ENCODE data around the gene CHRM2. TPM values are rescaled to one million over a fixed set of nuclear protein-coding genes. Genes with fewer than 3 reads are reported as not detected.

The CHRM2 gene
- total and polyA plus RNA-seq, 4 donors, result 0.61 to 0.83 (median 0.70) TPM

DNA sequence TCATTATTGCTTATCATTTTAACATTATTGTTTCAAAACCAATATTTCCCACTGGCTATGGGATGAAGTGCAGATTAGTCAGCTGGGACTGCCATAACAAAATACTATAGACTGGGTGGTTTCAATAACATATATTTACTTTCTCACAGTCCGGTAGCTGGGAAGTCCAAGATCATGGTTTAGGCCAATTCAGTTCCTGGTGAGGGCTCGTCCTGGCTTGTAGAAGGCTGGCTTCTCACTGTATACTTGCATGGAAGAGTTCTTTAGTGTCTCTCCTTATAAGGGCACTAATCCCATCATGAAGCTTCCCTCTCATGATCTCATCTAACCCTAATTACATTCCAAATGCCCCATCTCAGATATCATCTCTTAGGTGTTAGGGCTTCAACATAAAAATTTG is 101.3 kb downstream of the CHRM2 start:
- peaks cover 0 to 9% (median 0%) of the 10 kb centered on the region in 5 donors for H3K4me1 ChIP-seq (ENCODE audit: control insufficient read depth in 5 of 5, insufficient read depth in 5 of 5, low read length in 5 of 5)
- ATAC-seq (ENCODE audit: insufficient read depth, low FRiP score), result no peak
- no peak overlapping the region for H3K4me3 ChIP-seq
- TF ChIP-seq, protein P1, sequence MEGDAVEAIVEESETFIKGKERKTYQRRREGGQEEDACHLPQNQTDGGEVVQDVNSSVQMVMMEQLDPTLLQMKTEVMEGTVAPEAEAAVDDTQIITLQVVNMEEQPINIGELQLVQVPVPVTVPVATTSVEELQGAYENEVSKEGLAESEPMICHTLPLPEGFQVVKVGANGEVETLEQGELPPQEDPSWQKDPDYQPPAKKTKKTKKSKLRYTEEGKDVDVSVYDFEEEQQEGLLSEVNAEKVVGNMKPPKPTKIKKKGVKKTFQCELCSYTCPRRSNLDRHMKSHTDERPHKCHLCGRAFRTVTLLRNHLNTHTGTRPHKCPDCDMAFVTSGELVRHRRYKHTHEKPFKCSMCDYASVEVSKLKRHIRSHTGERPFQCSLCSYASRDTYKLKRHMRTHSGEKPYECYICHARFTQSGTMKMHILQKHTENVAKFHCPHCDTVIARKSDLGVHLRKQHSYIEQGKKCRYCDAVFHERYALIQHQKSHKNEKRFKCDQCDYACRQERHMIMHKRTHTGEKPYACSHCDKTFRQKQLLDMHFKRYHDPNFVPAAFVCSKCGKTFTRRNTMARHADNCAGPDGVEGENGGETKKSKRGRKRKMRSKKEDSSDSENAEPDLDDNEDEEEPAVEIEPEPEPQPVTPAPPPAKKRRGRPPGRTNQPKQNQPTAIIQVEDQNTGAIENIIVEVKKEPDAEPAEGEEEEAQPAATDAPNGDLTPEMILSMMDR (IDR thresholded peaks at IDR 0.05; ENCODE audit: control extremely low read depth, extremely low read depth), result no peak
- H3K9me3 ChIP-seq (ENCODE audit: control insufficient read depth in 4 of 4, insufficient read depth in 3 of 4, low read length in 3 of 4), result no peaks in the 10 kb centered on the region
- WGBS, 2 donors, result 48 to 73% methylated on average over 2 of the region's 2 CpGs
- peak overlapping the region in 1 of 2 donors; percentile 16 for H3K27ac ChIP-seq (ENCODE audit: low read depth in 1 of 2, low read length in 1 of 2)
- H3K9ac ChIP-seq (ENCODE audit: insufficient read depth in 1 of 2, low read length in 2 of 2), result no peak overlapping the region
- H3K27me3 ChIP-seq (ENCODE audit: control insufficient read depth in 3 of 3, insufficient read depth in 3 of 3, low read length in 2 of 3), result no peaks in the 10 kb centered on the region
- H3K36me3 ChIP-seq (ENCODE audit: control insufficient read depth in 4 of 4, insufficient read depth in 4 of 4, low read length in 4 of 4), result no peaks in the 10 kb centered on the region
- DNase-seq, result no peak

DNA sequence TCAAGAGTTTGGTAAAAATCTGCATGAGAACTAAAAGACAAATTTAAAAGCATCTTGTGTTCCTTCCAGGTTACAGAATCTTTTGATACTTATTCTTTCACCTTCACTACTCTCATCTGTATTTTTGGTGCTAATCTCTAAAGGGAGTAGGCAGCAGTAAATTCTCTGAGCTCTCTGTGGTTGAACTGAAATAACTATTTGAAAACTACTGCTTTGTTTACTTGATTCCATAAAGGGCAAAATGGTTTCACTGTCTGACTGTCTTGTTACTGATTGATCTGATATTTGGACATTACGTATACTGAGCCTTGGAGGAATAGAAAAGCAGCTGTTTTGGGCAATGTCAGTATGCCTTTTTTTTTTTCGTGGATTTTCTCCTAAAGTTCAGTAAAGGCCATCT is 103.3 kb downstream of the CHRM2 start:
- no peak for DNase-seq
- no peak overlapping the region for H3K9ac ChIP-seq (ENCODE audit: insufficient read depth in 1 of 2, low read length in 2 of 2)
- WGBS, 2 donors, result 68 to 84% methylated on average over 2 of the region's 2 CpGs

DNA sequence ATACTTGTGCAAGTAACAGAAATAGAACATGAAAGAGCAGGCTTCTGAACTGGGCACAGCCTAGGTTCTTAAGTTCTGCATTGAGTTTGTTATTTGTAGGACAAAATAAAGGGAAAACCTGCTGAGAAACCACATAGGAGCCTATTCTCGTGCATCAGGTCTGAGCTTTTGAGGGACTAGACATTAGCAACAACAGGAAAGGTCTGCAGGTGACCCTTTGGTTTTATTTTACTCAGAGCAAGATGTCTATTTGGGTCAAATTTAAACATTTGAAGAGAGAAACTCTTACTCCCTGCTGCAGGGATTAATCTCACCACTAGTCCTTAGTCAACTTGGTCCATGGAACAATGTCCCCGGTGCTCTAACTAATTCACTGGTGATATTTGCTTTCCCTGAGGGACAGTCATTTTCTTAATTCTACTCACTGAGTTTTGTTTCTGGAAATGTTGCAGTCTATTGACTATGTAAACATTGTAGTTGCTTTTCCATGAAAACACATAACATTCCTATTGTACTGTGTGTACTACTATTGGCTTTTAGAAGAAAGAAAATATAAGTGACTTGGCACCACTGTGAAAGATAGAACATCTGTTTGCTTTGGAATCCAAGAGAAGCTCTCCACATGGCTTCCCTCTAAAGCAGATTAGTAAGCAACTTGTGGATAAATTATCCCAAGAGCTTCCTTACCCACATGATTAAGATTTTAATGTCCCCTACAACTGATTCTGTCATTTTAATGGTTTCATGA is 108.2 kb downstream of the CHRM2 start:
- 47 to 53% methylated on average over 2 of the region's 2 CpGs for WGBS, 2 donors
- Histone ChIP-seq H3K4me3 (no peak overlapping the region), H3K9ac (ENCODE audit: insufficient read depth in 1 of 2, low read length in 2 of 2) (no peak overlapping the region), H3K4me1 (ENCODE audit: control insufficient read depth in 5 of 5, insufficient read depth in 5 of 5, low read length in 5 of 5) (peaks cover 0 to 7% (median 0%) of the 10 kb centered on the region in 5 donors), H3K36me3 (ENCODE audit: control insufficient read depth in 4 of 4, insufficient read depth in 4 of 4, low read length in 4 of 4) (no peaks in the 10 kb centered on the region), H3K27ac (ENCODE audit: low read depth in 1 of 2, low read length in 1 of 2) (no peak overlapping the region), H3K27me3 (ENCODE audit: control insufficient read depth in 3 of 3, insufficient read depth in 3 of 3, low read length in 2 of 3) (no peaks in the 10 kb centered on the region), H3K9me3 (ENCODE audit: control insufficient read depth in 4 of 4, insufficient read depth in 3 of 4, low read length in 3 of 4) (no peaks in the 10 kb centered on the region)
- TF ChIP-seq, protein P1 (IDR thresholded peaks at IDR 0.05; ENCODE audit: control extremely low read depth, extremely low read depth), result no peak
- peak in 2 of 3 donors; percentile 27 to 37 for DNase-seq
- ATAC-seq (ENCODE audit: insufficient read depth, low FRiP score), result no peak

More for the DNA sequence above, 103.3 kb downstream of the CHRM2 start:
- Histone ChIP-seq H3K27me3 (ENCODE audit: control insufficient read depth in 3 of 3, insufficient read depth in 3 of 3, low read length in 2 of 3) (no peaks in the 10 kb centered on the region), H3K4me1 (ENCODE audit: control insufficient read depth in 5 of 5, insufficient read depth in 5 of 5, low read length in 5 of 5) (peaks cover 0 to 9% (median 0%) of the 10 kb centered on the region in 5 donors), H3K4me3 (no peak overlapping the region), H3K36me3 (ENCODE audit: control insufficient read depth in 4 of 4, insufficient read depth in 4 of 4, low read length in 4 of 4) (no peaks in the 10 kb centered on the region), H3K27ac (ENCODE audit: low read depth in 1 of 2, low read length in 1 of 2) (peak overlapping the region in 1 of 2 donors; percentile 9), H3K9me3 (ENCODE audit: control insufficient read depth in 4 of 4, insufficient read depth in 3 of 4, low read length in 3 of 4) (no peaks in the 10 kb centered on the region)
- ATAC-seq (ENCODE audit: insufficient read depth, low FRiP score), result no peak
- TF ChIP-seq, protein P1 (IDR thresholded peaks at IDR 0.05; ENCODE audit: control extremely low read depth, extremely low read depth), result no peak
